HCT116 (cell line): Measurements from ENCODE around the gene CMTM6. TPM values are rescaled to one million over a fixed set of nuclear protein-coding genes. Genes with fewer than 3 reads are reported as not detected.

Source experiments
- ATAC-seq: fragments of 200-7000 bp; cut with Tn5 transposase; 2 replicates; pipeline ENCODE4 v1.9.1; 2020; ENCODE audit warnings: mild to moderate bottlenecking, moderate library complexity
- BruUV-seq: library from RNA; stranded (reverse); fragments of 400-500 nt; replicated peaks from 2 replicates; lab custom pipeline; 2021; lab: Mats Ljungman, UMichigan
- CTCF ChIA-PET: fragments of 300-600 bp; sonication (Branson Sonifier 250); formaldehyde crosslinking; loops from one replicate; lab custom pipeline; 2021; ENCODE audit warnings: antibody characterized with exemption; lab: Charles Lee
- POLR2A ChIA-PET: fragments of 300-600, 350-600 bp; sonication (Branson Sonifier 250); formaldehyde crosslinking; loops from one replicate; lab custom pipeline; 2021; ENCODE audit warnings: antibody characterized with exemption; lab: Charles Lee
- RAD21 ChIA-PET, 2 experiments: fragments of 300-600 bp; sonication (Branson Sonifier 250); formaldehyde crosslinking; loops; one replicate each; lab custom pipeline; 2023; ENCODE audit warnings: low total read pairs in 2 of 2; ENCODE audit not compliant: uncharacterized antibody in 2 of 2, unreplicated experiment in 2 of 2, low non-redundant PET in 1 of 2; lab: Charles Lee
- DNase-seq: peaks from one replicate; pipeline ENCODE4 v3.0.0-alpha.2; 2010; ENCODE audit warnings: low read depth, low spot score
- H2AFZ ChIP-seq: fragments of 200-600 bp; shearing (Covaris generic), sonication (generic); 2 replicates; pipeline ENCODE4 v1.6.1; 2017; ENCODE audit warnings: low read depth, mixed run types, mixed read lengths, antibody characterized with exemption, low read length; ENCODE audit not compliant: poor library complexity, severe bottlenecking
- H3K27ac ChIP-seq: 2 replicates; pipeline ENCODE4 v1.5.1; 2012; ENCODE audit warnings: low read depth, low read length
- H3K27me3 ChIP-seq: fragments of 200-600 bp; sonication (generic); 2 replicates; pipeline ENCODE4 v1.6.1; 2016; ENCODE audit warnings: mixed run types, low read length, mixed read lengths; ENCODE audit not compliant: insufficient read depth
- H3K36me3 ChIP-seq, 2 experiments: fragments of 200-500 bp in 1 of 2; fragments of 200-600 bp in 1 of 2; sonication (Bioruptor generic) in 1 of 2; sonication (generic) in 1 of 2; 2 replicates each; pipeline versions ENCODE4 v1.5.1 to v1.6.1; 2014 to 2016; ENCODE audit warnings: low read length in 2 of 2, inconsistent platforms in 1 of 2, mixed read lengths in 1 of 2, mixed run types in 1 of 2; ENCODE audit not compliant: insufficient read depth in 2 of 2, control insufficient read depth in 1 of 2
- H3K4me1 ChIP-seq, 2 experiments: fragments of 200-600 bp in 1 of 2; sonication (generic) in 1 of 2; 2 replicates each; pipeline versions ENCODE4 v1.5.1 to v1.6.1; 2012 to 2017; ENCODE audit warnings: low read length in 2 of 2, inconsistent platforms in 1 of 2, mild to moderate bottlenecking in 1 of 2, mixed read lengths in 1 of 2, mixed run types in 1 of 2, moderate library complexity in 1 of 2; ENCODE audit not compliant: insufficient read depth in 2 of 2, control insufficient read depth in 1 of 2
- H3K4me2 ChIP-seq: fragments of 200-600 bp; sonication (generic); 2 replicates; pipeline ENCODE4 v1.6.1; 2017; ENCODE audit warnings: mixed run types, low read length, mixed read lengths
- H3K4me3 ChIP-seq, 2 experiments: fragments of 200-600 bp in 1 of 2; sonication (generic) in 1 of 2; replicated peaks in 1 of 2; 2 replicates each; pipeline ENCODE4 v1.5.1; 2011 to 2016; ENCODE audit warnings: low read length in 2 of 2, control low read depth in 1 of 2, low read depth in 1 of 2, mild to moderate bottlenecking in 1 of 2, mixed read lengths in 1 of 2, mixed run types in 1 of 2
- H3K79me2 ChIP-seq: fragments of 200-600 bp; sonication (generic); 2 replicates; pipeline ENCODE4 v1.6.1; 2017; ENCODE audit warnings: mild to moderate bottlenecking, mixed run types, low read length, moderate library complexity, mixed read lengths; ENCODE audit not compliant: insufficient read depth
- H3K9ac ChIP-seq: fragments of 200-600 bp; sonication (generic); 2 replicates; pipeline ENCODE4 v1.6.1; 2016; ENCODE audit warnings: low read length, mixed read lengths
- H3K9me2 ChIP-seq: fragments of 200-600 bp; sonication (generic), shearing (Covaris generic); 2 replicates; pipeline ENCODE4 v1.6.1; 2017; ENCODE audit warnings: mixed run types, mild to moderate bottlenecking, moderate library complexity; ENCODE audit not compliant: insufficient read depth
- H3K9me3 ChIP-seq, 2 experiments: fragments of 200-500 bp in 1 of 2; fragments of 200-600 bp in 1 of 2; sonication (Bioruptor generic) in 1 of 2; sonication (generic) in 1 of 2; 2 replicates each; pipeline ENCODE4 v1.6.1; 2014 to 2017; ENCODE audit warnings: low read length in 2 of 2, mixed read lengths in 2 of 2, inconsistent platforms in 1 of 2, low read depth in 1 of 2, mild to moderate bottlenecking in 1 of 2, mixed run types in 1 of 2, moderate library complexity in 1 of 2; ENCODE audit not compliant: control insufficient read depth in 1 of 2, insufficient read depth in 1 of 2
- H4K20me1 ChIP-seq: fragments of 200-600 bp; sonication (generic), shearing (Covaris generic); 2 replicates; pipeline ENCODE4 v1.6.1; 2017; ENCODE audit warnings: mixed run types, mild to moderate bottlenecking, moderate library complexity; ENCODE audit not compliant: insufficient read depth
- CBX3 ChIP-seq: IDR thresholded peaks from 2 replicates; pipeline ENCODE4 v1.6.1; 2012; ENCODE audit warnings: low read depth
- CTCF ChIP-seq, 3 experiments: fragments of 200-600 bp in 1 of 3; sonication (generic) in 1 of 3; IDR thresholded peaks in 2 of 3; conservative IDR thresholded peaks in 1 of 3; 2 replicates each; pipeline ENCODE4 v1.5.1; 2012 to 2017; ENCODE audit warnings: low read depth in 2 of 3, low read length in 2 of 3, antibody characterized with exemption in 1 of 3, borderline replicate concordance in 1 of 3, control low read depth in 1 of 3, mild to moderate bottlenecking in 1 of 3, mixed read lengths in 1 of 3, mixed run types in 1 of 3, moderate library complexity in 1 of 3; ENCODE audit not compliant: insufficient read depth in 1 of 3
- EGR1 ChIP-seq: IDR thresholded peaks from 2 replicates; pipeline ENCODE4 v1.6.1; 2012; ENCODE audit warnings: low read depth
- ELF1 ChIP-seq: IDR thresholded peaks from 2 replicates; pipeline ENCODE4 v1.6.1; 2012; ENCODE audit warnings: low read depth, borderline replicate concordance
- EZH2phosphoT487 ChIP-seq: fragments of 200-600 bp; IDR thresholded peaks from 2 replicates; pipeline ENCODE4 v1.6.1; 2018; ENCODE audit warnings: antibody characterized with exemption, borderline replicate concordance
- JUND ChIP-seq: IDR thresholded peaks from 2 replicates; pipeline ENCODE4 v1.6.1; 2012
- MAX ChIP-seq: IDR thresholded peaks from 2 replicates; pipeline ENCODE4 v1.6.1; 2012
- SIN3A ChIP-seq: IDR thresholded peaks from 2 replicates; pipeline ENCODE4 v1.6.1; 2012; ENCODE audit warnings: low read depth
- ZFX ChIP-seq: fragments of 450-650 bp; IDR thresholded peaks from 2 replicates; pipeline ENCODE4 v1.6.1; 2017
- intact Hi-C: fragments of 100-400 bp; cut with micrococcal nuclease; formaldehyde crosslinking; loops from 2 replicates; pipeline ENCODE4 v1.10.0; 2022
- total RNA-seq: library from RNA; stranded (reverse); gene quantifications from one replicate; pipeline ENCODE4 v1.2.1, GENCODE V29; 2021; ENCODE audit not compliant: unreplicated experiment

Gene CMTM6
- total RNA-seq, 1 experiment from 2014 or later, result 41.1 TPM

- H3K4me1 ChIP-seq, result no peaks in the 10 kb centered on the region
- peaks cover 9% of the 10 kb centered on the region; the same call in 1 of the 2 replicates for H4K20me1 ChIP-seq
- no peak overlapping the region for H3K9ac ChIP-seq
- H2AFZ ChIP-seq, result no peak overlapping the region
- intact Hi-C loops, result no loop called here
- peaks cover 75% of the 10 kb centered on the region for H3K79me2 ChIP-seq
- ChIA-PET POLR2A (no interaction called here), CTCF (no interaction called here), RAD21 (no interaction called here)
- peaks cover 3 to 35% of the 10 kb centered on the region in 2 experiments; a peak in 3 of 4 replicates for H3K36me3 ChIP-seq
- H3K9me3 ChIP-seq, result no peaks in the 10 kb centered on the region
- ATAC-seq (no peak), DNase-seq (no peak)
- TF ChIP-seq ZFX (no peak), EZH2phosphoT487 (no peak), CTCF (IDR thresholded peaks at IDR 0.05 in 2 of 3, conservative IDR thresholded peaks at IDR 0.05 in 1 of 3; ENCODE audit: borderline replicate concordance in 1 of 3, insufficient read depth in 1 of 3, low read depth in 2 of 3, low read length in 2 of 3) (no peak), CBX3 (no peak), ELF1 (no peak), SIN3A (no peak), EGR1 (no peak), JUND (no peak), MAX (no peak)
- H3K9me2 ChIP-seq, result no peaks in the 10 kb centered on the region
- no peak overlapping the region for H3K27ac ChIP-seq
- no peak overlapping the region for H3K4me2 ChIP-seq
- no TSS peak for BruUV-seq
- H3K27me3 ChIP-seq, result no peaks in the 10 kb centered on the region
- H3K4me3 ChIP-seq, result no peak overlapping the region
Observed at GRCh38 chr3:32449691-32450090, 53.0 kb downstream of the CMTM6 start.
